GM20000 (cell line): ENCODE data around the gene EHBP1.

Source experiments
- DNase-seq: peaks from one replicate; pipeline ENCODE4 v3.0.0; 2012; ENCODE audit warnings: low spot score
- TF ChIP-seq, protein P1 (sequence below): IDR thresholded peaks from 2 replicates; pipeline ENCODE4 v1.5.1; 2012; ENCODE audit warnings: mild to moderate bottlenecking, control low read depth; ENCODE audit errors: extremely low read depth, missing control alignments

The EHBP1 gene

DNA sequence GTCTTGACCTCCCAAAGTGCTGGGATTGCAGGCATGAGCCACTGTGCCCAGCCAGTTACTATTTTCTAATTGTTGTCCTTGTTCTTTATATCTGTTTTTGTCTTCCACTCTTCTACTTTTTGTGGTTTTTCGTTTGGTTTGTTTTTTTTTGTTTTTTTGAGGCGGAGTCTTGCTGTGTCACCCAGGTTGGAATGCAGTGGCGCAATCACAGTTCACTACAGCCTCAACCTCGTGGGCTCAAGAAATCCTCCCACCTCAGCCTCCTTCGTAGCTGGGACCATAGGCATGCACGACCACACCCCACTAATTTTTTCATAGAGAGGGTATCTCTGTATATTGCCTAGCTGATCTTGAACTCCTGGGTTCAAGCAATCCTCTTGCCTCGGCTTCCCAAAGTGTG is 100.7 kb downstream of the EHBP1 start:
- TF ChIP-seq, protein P1, sequence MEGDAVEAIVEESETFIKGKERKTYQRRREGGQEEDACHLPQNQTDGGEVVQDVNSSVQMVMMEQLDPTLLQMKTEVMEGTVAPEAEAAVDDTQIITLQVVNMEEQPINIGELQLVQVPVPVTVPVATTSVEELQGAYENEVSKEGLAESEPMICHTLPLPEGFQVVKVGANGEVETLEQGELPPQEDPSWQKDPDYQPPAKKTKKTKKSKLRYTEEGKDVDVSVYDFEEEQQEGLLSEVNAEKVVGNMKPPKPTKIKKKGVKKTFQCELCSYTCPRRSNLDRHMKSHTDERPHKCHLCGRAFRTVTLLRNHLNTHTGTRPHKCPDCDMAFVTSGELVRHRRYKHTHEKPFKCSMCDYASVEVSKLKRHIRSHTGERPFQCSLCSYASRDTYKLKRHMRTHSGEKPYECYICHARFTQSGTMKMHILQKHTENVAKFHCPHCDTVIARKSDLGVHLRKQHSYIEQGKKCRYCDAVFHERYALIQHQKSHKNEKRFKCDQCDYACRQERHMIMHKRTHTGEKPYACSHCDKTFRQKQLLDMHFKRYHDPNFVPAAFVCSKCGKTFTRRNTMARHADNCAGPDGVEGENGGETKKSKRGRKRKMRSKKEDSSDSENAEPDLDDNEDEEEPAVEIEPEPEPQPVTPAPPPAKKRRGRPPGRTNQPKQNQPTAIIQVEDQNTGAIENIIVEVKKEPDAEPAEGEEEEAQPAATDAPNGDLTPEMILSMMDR: no peak
- no peak for DNase-seq

- DNase-seq: no peak
- TF ChIP-seq, protein P1: no peak
Measured at GRCh38 chr2:62808554-62808953, 103.0 kb downstream of the EHBP1 start.

DNA sequence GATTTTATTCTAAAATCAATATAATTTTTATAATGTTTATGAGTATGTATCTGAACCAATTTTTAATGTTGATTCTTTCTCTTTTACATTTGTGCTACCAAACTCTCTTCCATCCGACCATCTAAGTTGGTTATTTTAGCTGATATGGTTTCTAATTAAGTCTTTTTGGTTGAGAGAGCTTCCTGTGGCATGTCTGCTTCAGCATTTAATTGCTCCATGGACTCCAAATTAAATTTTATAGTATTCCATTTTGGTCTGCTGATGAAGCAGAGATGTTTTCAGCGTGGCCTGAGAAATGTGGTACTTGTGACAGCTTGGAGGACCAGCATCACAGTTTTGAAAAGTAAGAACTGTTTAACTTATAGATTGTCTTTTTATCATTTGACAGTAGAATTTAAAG is 105.6 kb downstream of the EHBP1 start:
- TF ChIP-seq, protein P1: no peak
- DNase-seq: no peak

- no peak for DNase-seq
- TF ChIP-seq, protein P1: no peak
Measured at GRCh38 chr2:62811972-62812371, 106.5 kb downstream of the EHBP1 start.

- TF ChIP-seq, protein P1: no peak
- DNase-seq: no peak
Measured at GRCh38 chr2:62812921-62813825, 107.7 kb downstream of the EHBP1 start.

- TF ChIP-seq, protein P1: no peak
- no peak for DNase-seq
Measured at GRCh38 chr2:62814123-62814522, 108.6 kb downstream of the EHBP1 start.

DNA sequence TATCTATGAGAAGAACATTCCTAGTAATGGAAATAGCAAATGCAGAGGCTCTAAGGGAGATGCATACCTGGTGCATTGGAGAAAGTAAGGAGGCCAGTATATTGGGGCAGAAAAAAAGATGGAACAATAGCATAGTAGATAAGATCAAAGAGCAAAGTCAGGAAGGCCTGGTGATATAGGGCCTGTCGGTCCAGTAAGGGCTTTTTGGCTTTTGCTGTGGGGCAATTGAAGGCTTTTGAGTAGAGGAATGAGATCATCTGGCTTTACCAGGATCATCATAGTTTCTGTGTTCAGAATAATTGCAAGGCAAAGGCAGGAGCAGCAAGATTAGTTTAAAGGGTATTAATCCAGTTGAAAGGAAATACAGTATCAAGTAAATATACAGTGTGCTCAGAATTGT is 111.8 kb downstream of the EHBP1 start:
- DNase-seq: no peak
- TF ChIP-seq, protein P1: no peak
